HG03457 (cell line): Measurements from ENCODE around the gene CUEDC2.
"Not testable (repeated sequence)": the region's sequence is repeated elsewhere in the genome, so short reads cannot be mapped to it uniquely, and the experiment has no call there.

Source experiments
- ATAC-seq: cut with Tn5 transposase; IDR thresholded peaks from one replicate; pipeline ENCODE4 v1.9.1; 2021; ENCODE audit warnings: moderate number of reproducible peaks; ENCODE audit not compliant: unreplicated experiment

The CUEDC2 gene

GRCh38 chr10:102455893-102456471 is 23.6 kb upstream of the CUEDC2 start:
- no peak for ATAC-seq

- not testable (repeated sequence) for ATAC-seq
These were observed 22.5 kb upstream of the CUEDC2 start for GRCh38 chr10:102454662-102455487.

GRCh38 chr10:102453502-102453901 is 21.1 kb upstream of the CUEDC2 start:
- no peak for ATAC-seq

- ATAC-seq = no peak
These were observed 20.4 kb upstream of the CUEDC2 start for GRCh38 chr10:102452672-102453340.

- ATAC-seq = no peak
These were observed 19.0 kb upstream of the CUEDC2 start, which contains the start of gene C10orf95 for GRCh38 chr10:102451105-102451969. Gene C10orf95, minus strand, starts transcription at chr10:102451543. Its CDS starts 450 bp downstream, at chr10:102451093.

- ATAC-seq = peak; percentile 50
These were observed 18.2 kb upstream of the CUEDC2 start for GRCh38 chr10:102450374-102451104.

- ATAC-seq = peak; percentile 15
These were observed 17.7 kb upstream of the CUEDC2 start for GRCh38 chr10:102450124-102450373.

- no peak for ATAC-seq
These were observed 17.1 kb upstream of the CUEDC2 start for GRCh38 chr10:102449321-102450123.

GRCh38 chr10:102444851-102445250 is 12.5 kb upstream of the CUEDC2 start:
- ATAC-seq = no peak

- no peak for ATAC-seq
These were observed 6.0 kb upstream of the CUEDC2 start for GRCh38 chr10:102438374-102438773.

- no peak for ATAC-seq
These were observed 5.1 kb upstream of the CUEDC2 start for GRCh38 chr10:102437515-102437914.

GRCh38 chr10:102436312-102436711 is 3.9 kb upstream of the CUEDC2 start:
- ATAC-seq = no peak

- ATAC-seq = no peak
These were observed 3.3 kb upstream of the CUEDC2 start for GRCh38 chr10:102435529-102436233.

- no peak for ATAC-seq
These were observed 2.7 kb upstream of the CUEDC2 start for GRCh38 chr10:102435133-102435497.

- no peak for ATAC-seq
These were observed 2.2 kb upstream of the CUEDC2 start for GRCh38 chr10:102434394-102435132.

GRCh38 chr10:102433619-102434046 is 1.3 kb upstream of the CUEDC2 start:
- ATAC-seq = no peak

- no peak for ATAC-seq
These were observed 786 bp downstream of the CUEDC2 start for GRCh38 chr10:102431452-102432124.

GRCh38 chr10:102429468-102429867 is 2.9 kb downstream of the CUEDC2 start:
- no peak for ATAC-seq
